Activated naive CD4-positive, alpha-beta T cell treated with anti-CD3 and anti-CD28 coated beads, Interleukin-2, amount 50 U/mL, for 72 hours (primary cell): ENCODE results near the gene CXADR. TPM values are rescaled to one million over a fixed set of nuclear protein-coding genes. Genes with fewer than 3 reads are reported as not detected.
A peak's percentile ranks its signal among the peaks of the same experiment; 100 is the strongest.
"Not testable (repeated sequence)": the region's sequence is repeated elsewhere in the genome, so short reads cannot be mapped to it uniquely, and the experiment has no call there.

Experiments
- ATAC-seq, 2 donors: fragments of 150-1000 bp; cut with Tn5 transposase; 2 replicates each; pipeline ENCODE4 v1.10.0; 2021; ENCODE audit warnings: mild to moderate bottlenecking in 2 of 2, moderate library complexity in 2 of 2
- DNase-seq, 2 donors: peaks; one replicate each; pipeline ENCODE4 v3.0.0; 2021 to 2022; ENCODE audit warnings: low spot score in 2 of 2
- H3K27ac Mint-ChIP-seq, 2 donors: one replicate each; pipeline ENCODE4 v1.8.0; 2022; ENCODE audit warnings: mild to moderate bottlenecking in 2 of 2, mixed read lengths in 2 of 2
- H3K36me3 Mint-ChIP-seq, 2 donors: one replicate each; pipeline ENCODE4 v1.8.0; 2022; ENCODE audit warnings: mixed read lengths in 2 of 2
- H3K9me3 Mint-ChIP-seq, 2 donors: one replicate each; pipeline ENCODE4 v1.8.0; 2022; ENCODE audit warnings: mixed read lengths in 2 of 2
- total RNA-seq, 2 donors: library from RNA; stranded (reverse); gene quantifications; one replicate each; pipeline ENCODE4 v1.2.3, GENCODE V29; 2022

The CXADR gene
- total RNA-seq, 2 donors from 2014 or later: 0.14 to 0.54 TPM

DNA sequence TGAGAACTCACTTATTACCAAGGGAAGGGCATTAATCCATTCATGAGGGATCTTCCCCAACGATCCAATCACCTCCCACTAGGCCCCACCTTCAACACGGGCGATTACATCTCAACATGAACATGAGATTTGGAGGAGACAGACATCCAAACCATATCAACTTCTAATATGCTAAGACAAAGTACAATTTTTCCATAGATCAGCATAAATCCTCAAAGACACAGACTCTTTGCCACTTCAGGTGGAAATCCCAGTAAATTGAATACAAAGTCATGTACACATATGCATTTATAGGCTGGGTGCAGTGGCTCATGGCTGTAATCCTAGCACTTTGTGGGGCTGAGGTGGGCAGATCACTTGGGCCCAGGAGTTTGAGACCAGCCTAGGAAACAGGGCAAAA lies 18.8 kb upstream of the CXADR start:
- Mint-ChIP-seq H3K36me3 (no peaks in the 10 kb centered on the region), H3K27ac (no peak overlapping the region), H3K9me3 (no peaks in the 10 kb centered on the region)
- ATAC-seq: no peak
- no peak for DNase-seq

DNA sequence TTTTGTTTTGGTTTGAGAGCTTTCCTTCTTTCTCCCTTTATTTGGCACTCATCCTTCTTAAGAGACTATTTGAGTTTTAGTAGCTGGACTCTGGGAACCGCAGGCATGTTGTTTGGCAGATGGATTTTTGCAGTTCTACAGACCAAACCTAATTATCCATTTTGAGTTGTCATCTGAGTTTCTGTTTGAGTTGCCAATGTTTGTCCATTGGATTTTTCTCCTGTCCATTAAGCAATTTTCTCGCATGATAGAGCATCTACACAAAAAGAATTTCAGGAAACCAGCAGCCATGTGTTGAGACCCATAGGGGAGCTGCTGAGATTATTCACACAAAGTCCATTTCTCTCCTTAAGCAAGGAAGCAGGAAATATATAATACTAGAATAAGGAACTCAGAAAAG lies 17.2 kb upstream of the CXADR start:
- DNase-seq (no peak), ATAC-seq (no peak)
- Mint-ChIP-seq H3K27ac (no peak overlapping the region), H3K36me3 (no peaks in the 10 kb centered on the region), H3K9me3 (no peaks in the 10 kb centered on the region)

DNA sequence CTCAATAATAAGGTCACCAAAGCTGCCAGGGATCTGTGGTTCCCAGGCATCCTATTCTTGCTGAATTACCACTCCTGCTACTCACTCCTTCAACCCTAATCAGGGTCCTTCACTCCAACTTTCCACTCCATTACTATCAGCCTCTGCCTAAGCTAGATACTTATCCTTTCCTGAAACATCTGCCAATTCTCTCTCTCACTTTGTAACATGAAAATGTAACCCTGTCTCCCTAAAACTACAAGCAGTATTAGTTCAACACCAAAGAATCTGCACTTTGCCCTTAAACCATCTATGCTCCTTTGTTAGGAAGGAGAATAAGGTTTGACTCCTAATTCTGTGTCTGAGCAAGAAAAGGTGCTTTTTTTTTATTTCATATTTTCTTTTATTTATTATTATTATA lies 15.5 kb upstream of the CXADR start:
- ATAC-seq: no peak
- DNase-seq: no peak
- Mint-ChIP-seq H3K36me3 (no peaks in the 10 kb centered on the region), H3K27ac (no peak overlapping the region), H3K9me3 (no peaks in the 10 kb centered on the region)

DNA sequence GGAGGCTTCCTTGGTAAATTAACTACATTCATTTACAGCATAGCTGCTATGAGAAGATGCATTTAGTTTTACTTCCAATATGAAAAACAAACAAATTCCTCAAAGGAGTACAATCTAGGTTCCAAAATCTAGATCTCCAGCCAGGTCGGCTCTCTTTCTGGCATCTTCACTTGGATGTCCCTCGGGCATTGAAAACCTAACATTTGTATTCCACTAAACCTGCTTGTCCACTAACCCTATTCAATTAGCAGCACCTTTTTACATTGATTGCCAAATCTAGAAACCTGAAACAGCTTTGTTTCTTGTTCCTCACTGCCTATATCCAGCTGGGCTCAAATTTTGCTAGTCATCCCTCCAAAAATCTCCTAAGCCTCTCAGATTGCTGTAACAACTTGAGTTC lies 14.3 kb upstream of the CXADR start:
- Mint-ChIP-seq H3K27ac (no peak overlapping the region), H3K36me3 (no peaks in the 10 kb centered on the region), H3K9me3 (no peaks in the 10 kb centered on the region)
- DNase-seq: no peak
- no peak for ATAC-seq

DNA sequence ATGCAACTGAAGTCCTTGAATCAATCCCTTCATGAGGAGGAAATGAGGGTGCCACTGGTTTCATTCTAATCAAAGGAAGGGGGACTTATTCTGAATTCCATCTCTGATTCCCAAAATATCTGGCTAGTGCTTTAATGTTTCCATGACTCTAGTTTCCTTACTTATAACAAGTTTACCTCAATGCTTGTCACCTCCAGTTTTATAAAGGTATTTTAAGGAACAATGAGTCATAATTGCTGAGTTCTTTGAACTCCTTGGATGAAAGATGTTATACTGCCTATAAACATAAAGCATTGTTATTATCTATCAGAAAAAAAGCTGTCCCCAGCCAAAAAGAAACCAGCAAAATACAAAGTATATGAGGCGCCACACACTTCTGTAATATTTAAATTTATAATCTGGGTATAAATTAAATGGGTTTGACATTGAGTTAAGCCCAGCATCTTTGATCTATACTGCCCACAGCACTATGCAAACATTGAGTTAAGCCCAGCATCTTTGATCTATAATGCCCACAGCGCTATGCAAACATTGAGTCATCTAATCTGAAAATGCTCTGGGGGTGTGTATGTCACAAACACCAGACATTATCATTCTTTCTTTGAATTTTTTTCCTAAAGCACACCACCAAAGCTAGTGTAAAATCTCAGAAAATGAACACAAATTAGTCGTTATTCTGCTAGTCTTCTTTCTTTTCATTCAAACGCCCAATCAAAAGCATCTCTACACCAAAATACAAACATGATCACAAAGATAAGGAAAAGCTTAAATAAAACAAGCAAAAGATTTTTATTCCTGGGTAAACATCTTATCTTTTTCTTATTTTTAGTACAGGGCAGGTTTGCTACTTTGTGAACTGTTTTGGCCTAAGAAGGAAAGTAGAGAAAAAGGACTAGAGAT lies 11.5 kb upstream of the CXADR start:
- ATAC-seq: peak in 1 of 2 donors; percentile 67
- H3K27ac Mint-ChIP-seq: no peak overlapping the region

DNA sequence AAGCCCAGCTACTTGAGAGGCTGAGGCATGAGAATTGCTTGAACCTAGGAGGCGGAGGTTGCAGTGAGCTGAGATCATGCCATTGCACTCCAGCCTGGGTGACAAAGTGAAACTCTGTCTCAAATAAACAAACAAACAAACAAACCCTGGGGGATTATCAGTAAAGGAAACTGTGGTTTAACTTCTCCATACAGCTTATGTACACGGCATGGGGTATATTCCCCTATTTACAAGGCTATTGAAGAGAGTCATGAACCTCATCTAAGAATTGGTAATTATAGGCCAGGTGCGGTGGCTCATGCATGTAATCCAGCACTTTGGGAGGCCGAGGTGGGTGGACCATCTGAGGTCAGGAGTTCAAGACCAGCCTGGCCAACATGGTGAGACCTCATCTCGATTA lies 9.9 kb upstream of the CXADR start:
- ATAC-seq, H3K9me3 Mint-ChIP-seq, H3K36me3 Mint-ChIP-seq, DNase-seq: not testable (repeated sequence)
- peak overlapping the region in 1 of 2 donors; percentile 37 for H3K27ac Mint-ChIP-seq

More for the DNA sequence above, 11.5 kb upstream of the CXADR start:
- Mint-ChIP-seq H3K36me3 (no peaks in the 10 kb centered on the region), H3K9me3 (peaks cover 0 to 4% of the 10 kb centered on the region in 2 donors)
- no peak for DNase-seq

DNA sequence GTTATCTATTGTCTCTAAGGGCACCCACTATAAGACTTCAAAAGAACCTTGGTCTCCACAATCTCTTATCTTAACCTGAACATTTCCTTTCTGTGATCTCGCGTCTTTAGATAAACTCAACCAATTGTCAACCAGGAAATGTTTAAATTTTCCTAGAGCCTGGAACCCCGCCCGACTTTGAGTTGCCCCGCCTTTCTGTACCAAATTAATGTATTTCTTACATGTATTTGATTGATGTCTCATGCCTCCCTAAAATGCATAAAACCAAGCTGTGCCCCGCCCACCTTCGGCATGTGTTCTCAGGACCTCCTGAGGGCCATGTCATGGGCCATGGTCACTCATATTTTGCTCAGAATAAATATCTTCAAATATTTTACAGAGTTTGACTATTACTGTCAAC lies 5.9 kb upstream of the CXADR start:
- H3K36me3 Mint-ChIP-seq: no peaks in the 10 kb centered on the region
- ATAC-seq (no peak), DNase-seq (no peak)
- H3K27ac Mint-ChIP-seq: no peak overlapping the region
- H3K9me3 Mint-ChIP-seq: peaks cover 0 to 8% of the 10 kb centered on the region in 2 donors

DNA sequence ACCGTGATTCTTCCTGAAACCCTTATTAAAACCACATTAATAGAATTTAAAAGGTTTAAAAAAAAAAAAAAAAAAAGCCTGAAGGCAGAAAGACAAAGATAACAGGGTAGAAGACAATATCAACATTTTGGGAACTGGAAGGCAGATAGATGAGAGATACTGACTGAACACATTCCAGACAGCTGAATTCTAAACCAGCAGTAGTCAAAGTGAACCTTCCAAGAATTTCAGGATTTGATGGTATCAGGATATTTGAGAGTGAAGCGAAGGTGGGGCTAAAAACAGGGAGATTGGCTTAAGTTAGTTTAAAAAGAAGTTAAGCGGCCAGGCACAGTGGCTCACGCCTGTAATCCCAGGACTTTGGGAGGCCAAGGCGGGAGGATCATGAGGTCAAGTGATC lies 5.3 kb upstream of the CXADR start:
- no peaks in the 10 kb centered on the region for H3K36me3 Mint-ChIP-seq
- H3K9me3 Mint-ChIP-seq: peaks cover 0 to 8% of the 10 kb centered on the region in 2 donors
- ATAC-seq: no peak
- DNase-seq: no peak
- no peak overlapping the region for H3K27ac Mint-ChIP-seq

DNA sequence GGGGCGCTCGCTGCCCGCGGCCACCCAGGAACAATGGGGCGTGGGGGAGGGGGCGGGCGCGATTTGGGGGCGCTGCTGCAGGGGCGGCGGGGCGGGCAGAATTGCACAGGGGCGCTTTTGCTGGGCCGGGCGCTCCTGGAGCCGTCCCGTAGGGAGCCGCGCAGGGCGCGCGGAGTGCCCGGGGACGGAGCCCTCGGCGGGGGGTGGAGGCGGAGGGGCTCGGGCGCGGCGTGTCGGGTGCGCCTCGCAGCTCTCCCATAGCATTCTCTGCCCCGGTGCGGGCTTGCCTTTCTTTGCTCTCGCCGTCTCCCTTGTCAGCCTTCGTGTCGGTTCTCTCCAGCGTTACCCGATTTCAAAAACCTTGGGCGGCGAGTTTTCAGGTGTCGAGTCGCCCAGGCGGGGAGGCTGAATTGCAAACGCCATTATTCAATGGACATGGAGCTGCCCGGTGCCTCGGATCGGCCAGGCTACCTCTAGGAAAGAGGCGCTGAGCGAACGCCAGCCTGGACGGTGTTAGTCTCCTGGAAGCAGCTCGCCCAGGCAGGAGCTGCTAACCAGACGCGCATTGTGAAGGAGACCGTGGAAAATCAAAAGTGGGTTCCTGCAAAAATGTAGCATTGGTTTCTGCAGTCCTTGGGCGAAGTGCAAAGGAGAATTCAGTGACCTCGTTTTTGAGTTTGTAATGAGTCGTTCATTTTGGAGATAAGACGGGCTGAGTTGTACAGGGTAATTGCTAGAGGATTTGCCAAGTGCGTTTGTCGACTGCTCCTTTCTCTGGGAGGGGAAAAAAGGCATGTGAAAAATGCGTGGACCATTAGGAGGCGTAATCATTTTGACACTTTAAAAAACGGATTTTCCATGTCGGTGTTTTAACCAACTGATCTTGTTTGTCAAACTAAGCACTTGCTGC lies 626 bp downstream of the CXADR start:
- peak; percentile 49 to 53 for ATAC-seq
- H3K36me3 Mint-ChIP-seq: no peaks in the 10 kb centered on the region
- peak in 1 of 2 donors; percentile 30 for DNase-seq
- H3K9me3 Mint-ChIP-seq: no peaks in the 10 kb centered on the region
- no peak overlapping the region for H3K27ac Mint-ChIP-seq

DNA sequence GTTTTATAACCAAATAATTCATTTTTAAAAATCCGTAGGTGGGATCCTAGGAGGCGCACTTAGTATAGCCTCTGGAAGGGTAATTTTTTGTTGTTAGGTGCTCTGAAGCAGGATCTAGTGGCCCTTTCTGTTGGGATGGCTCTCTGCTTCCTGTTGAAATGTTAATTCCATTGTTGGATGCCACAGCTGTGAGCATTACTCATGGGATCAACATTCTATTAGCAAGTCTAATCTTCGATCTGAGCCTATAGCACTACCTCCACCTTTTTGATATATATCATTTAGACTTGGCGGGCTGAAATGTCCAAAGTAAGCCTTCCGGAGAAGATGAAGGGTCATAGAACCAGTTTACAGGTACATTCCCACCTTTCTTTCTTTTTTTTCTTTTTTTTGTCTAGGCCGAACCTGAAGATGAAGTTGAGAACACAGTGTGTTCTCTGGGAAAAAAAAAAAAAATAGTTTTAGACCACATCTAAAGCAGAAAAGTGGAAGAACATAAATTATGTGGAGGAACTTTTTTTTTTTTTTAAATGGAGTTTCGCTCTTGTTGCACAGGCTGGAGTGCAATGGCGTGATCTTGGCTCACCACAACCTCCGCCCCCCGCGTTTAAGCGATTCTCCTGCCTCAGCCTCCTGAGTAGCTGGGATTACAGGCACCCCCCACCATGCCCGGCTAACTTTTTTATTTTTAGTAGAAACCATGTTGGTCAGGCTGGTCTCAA lies 1.4 kb downstream of the CXADR start:
- Mint-ChIP-seq H3K9me3 (no peaks in the 10 kb centered on the region), H3K27ac (no peak overlapping the region), H3K36me3 (no peaks in the 10 kb centered on the region)
- ATAC-seq (no peak), DNase-seq (no peak)

DNA sequence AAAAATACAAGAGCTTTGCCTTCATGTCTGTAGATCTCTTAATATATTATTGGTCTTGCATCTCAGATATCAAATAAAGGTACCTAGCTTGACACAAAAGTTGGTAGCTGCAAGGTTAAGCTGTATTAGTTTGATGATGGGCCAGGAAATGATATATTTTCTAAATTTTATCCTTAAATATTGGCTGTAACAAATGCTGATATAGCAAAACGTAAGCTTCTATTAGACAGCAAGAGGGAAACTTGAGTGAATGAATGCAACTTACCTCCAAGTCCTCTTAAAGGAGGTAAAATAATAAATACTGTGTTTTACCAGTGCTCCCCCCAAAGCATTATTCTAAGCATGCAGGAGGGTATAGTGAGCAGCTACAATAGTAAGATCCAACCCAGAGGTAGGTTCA lies 4.2 kb downstream of the CXADR start:
- DNase-seq, H3K27ac Mint-ChIP-seq, H3K9me3 Mint-ChIP-seq, ATAC-seq, H3K36me3 Mint-ChIP-seq: not testable (repeated sequence)

DNA sequence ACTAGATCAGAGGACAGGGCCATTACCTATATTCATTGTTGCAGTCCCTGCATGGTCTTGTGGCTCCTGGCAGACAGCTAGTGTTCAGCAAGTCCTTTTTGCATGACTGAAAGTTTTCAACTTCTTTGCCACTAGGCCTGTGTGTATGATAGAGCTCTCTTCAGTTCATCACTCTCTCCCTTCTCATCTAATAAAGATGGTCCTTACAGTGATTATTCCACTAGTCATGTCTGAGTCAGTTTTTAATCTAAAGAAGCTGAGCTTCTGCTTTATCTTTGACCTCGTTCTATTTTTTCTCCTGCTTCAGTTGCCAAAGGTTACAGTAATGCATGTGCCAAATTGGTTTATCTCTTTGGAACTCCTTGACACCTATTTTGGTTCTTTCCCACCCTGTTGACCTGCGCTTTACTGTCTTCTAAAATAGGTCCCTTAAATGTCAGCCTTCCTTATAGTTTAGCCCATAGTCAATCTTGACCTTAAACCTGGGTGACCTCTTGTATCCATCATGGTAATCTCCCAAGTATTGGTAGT lies 6.4 kb downstream of the CXADR start:
- Mint-ChIP-seq H3K36me3 (no peaks in the 10 kb centered on the region), H3K27ac (no peak overlapping the region), H3K9me3 (no peaks in the 10 kb centered on the region)
- DNase-seq (no peak), ATAC-seq (no peak)

DNA sequence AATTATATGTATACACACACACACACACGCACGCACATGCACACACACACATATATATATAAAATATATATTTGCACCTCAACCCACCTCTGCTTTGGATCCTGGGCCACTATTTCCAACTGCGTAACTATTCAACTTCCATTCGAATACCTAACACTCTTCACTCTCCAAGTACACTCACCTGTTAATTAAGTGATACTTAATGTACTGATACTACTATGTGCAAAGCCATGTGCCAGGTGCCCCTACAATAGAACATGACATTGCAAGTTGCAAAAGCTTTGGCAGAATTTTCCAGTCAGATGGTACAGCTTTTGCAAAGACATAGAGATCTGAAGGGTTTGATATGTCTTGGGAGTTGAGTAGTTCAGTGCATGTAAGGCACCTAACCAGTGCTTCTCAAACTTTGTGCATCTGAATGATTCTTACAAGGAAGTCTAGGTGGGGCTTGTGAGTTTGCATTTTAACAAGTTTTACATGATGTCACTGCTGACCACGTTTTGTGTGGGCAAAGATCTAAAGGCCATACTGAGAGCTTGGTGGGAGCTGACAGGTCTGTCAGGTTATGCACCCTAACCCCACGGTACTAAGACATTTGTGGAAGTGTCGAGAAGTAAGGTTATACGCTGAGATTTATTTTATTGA lies 7.2 kb downstream of the CXADR start:
- no peaks in the 10 kb centered on the region for H3K36me3 Mint-ChIP-seq
- DNase-seq (no peak), ATAC-seq (no peak)
- H3K9me3 Mint-ChIP-seq: no peaks in the 10 kb centered on the region
- no peak overlapping the region for H3K27ac Mint-ChIP-seq

DNA sequence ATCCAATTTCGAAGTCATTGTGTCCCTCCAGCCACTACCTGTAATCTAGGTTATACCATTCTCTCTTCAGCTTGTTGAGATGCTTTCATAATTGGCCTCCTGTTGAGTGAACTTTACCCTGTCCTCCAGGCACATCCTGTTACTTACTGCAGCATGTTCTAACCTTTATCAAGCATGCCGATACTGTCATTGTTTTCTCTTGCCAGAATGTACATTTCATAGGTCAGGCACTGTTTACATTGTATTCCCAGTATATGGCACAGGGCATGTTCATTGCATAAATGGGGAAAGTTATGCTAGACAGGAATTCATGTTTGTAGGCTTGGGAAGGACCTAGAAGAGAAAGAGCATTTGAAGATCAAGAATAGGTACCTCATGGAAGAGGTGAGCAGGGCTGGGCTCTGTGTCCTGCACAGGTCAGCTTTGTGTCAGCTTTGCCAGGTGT lies 10.2 kb downstream of the CXADR start:
- Mint-ChIP-seq H3K36me3 (no peaks in the 10 kb centered on the region), H3K9me3 (no peaks in the 10 kb centered on the region), H3K27ac (no peak overlapping the region)
- ATAC-seq (no peak), DNase-seq (no peak)

DNA sequence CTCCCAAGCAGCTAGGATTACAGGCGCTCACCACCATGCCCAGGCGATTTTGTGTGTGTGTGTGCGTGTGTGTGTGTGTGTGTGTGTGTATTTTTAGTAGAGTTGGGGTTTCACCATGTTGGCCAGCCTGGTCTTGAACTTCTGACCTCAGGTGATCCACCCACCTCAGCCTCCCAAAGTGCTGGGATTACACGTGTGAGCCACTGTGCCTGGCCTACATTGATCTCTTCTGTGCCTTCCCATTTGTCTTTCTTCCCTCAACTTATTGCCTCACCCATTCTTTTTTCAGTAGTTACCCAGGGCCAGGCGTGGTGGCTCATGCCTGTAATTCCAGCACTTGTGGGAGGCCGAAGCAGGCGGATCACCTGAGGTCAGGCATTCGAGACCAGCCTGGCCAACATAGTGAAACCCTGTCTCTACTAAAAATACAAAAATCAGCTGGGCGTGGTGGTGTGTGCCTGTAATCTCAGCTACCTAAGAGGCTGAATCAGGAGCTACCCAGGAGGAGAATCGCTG lies 11.2 kb downstream of the CXADR start:
- H3K9me3 Mint-ChIP-seq, H3K27ac Mint-ChIP-seq, H3K36me3 Mint-ChIP-seq, DNase-seq, ATAC-seq: not testable (repeated sequence)

DNA sequence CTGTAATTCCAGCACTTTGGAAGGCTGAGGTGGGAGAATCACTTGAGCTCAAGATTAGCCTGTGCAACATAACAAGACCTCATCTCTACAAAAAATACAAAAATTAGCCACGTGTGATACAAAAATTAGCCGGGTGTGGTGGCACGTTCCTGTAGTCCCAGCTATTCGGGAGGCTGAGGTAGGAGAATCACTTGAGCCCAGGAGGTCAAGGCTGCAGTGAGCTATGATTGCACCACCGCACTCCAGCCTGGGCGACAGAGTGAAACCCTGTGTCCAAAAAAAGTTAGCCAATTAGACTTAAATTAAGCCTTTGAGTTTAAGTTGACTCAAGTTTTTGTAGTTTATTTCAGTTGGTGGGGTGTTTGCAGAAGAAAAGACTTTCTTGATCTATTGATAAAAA lies 11.8 kb downstream of the CXADR start:
- H3K27ac Mint-ChIP-seq: no peak overlapping the region
- no peaks in the 10 kb centered on the region for H3K9me3 Mint-ChIP-seq
- H3K36me3 Mint-ChIP-seq: no peaks in the 10 kb centered on the region
- ATAC-seq (no peak), DNase-seq (no peak)
